WTC11 (cell line): ENCODE data around the gene ZEB1. TPM values are rescaled to one million over a fixed set of nuclear protein-coding genes. Genes with fewer than 3 reads are reported as not detected.

Experiments used
- ATAC-seq: fragments of 200-7000 bp; cut with Tn5 transposase; 2 replicates; pipeline ENCODE4 v1.10.0; 2021; ENCODE audit warnings: mild to moderate bottlenecking, moderate library complexity
- CTCF ChIA-PET: fragments of 300-600 bp; sonication (Branson Sonifier 250); formaldehyde crosslinking; loops from one replicate; lab custom pipeline; 2021; ENCODE audit warnings: antibody characterized with exemption; lab: Charles Lee
- POLR2A ChIA-PET: fragments of 350-600 bp; sonication (Branson Sonifier 250); formaldehyde crosslinking; loops from one replicate; lab custom pipeline; 2021; ENCODE audit warnings: antibody characterized with exemption; lab: Charles Lee
- DNase-seq: peaks from one replicate; pipeline ENCODE4 v3.0.0; 2021; ENCODE audit warnings: low spot score
- H3K27ac Mint-ChIP-seq: 2 replicates; pipeline ENCODE4 v1.8.0; 2021; ENCODE audit warnings: mixed read lengths
- H3K27me3 Mint-ChIP-seq: 2 replicates; pipeline ENCODE4 v1.8.0; 2021; ENCODE audit warnings: low read depth, mild to moderate bottlenecking, moderate library complexity, mixed read lengths
- H3K36me3 Mint-ChIP-seq: 2 replicates; pipeline ENCODE4 v1.8.0; 2021; ENCODE audit warnings: mixed read lengths
- H3K4me1 Mint-ChIP-seq: 2 replicates; pipeline ENCODE4 v1.8.0; 2022; ENCODE audit warnings: mixed read lengths
- H3K4me3 Mint-ChIP-seq: 2 replicates; pipeline ENCODE4 v1.8.0; 2021; ENCODE audit warnings: mild to moderate bottlenecking, moderate library complexity, mixed read lengths
- H3K9me3 Mint-ChIP-seq: 2 replicates; pipeline ENCODE4 v1.8.0; 2021; ENCODE audit warnings: mixed read lengths
- AR ChIP-seq: fragments of 250-450 bp; sonication (Bioruptor Pico); IDR thresholded peaks from 2 replicates; pipeline ENCODE4 v1.9.0; 2021; ENCODE audit warnings: mild to moderate bottlenecking
- CREM ChIP-seq: sonication (generic); formaldehyde crosslinking; IDR thresholded peaks from 2 replicates; pipeline ENCODE4 v1.8.1; 2022; ENCODE audit warnings: mild to moderate bottlenecking, missing genetic modification reagents, moderate library complexity
- CTCF ChIP-seq: fragments of 200-600 bp; IDR thresholded peaks from 2 replicates; pipeline ENCODE4 v1.8.0; 2022; ENCODE audit warnings: antibody characterized with exemption
- ERG ChIP-seq: fragments of 250-450 bp; sonication (Bioruptor Pico); IDR thresholded peaks from 2 replicates; pipeline ENCODE4 v1.8.0; 2021; ENCODE audit warnings: mild to moderate bottlenecking
- FOXP1 ChIP-seq: sonication (generic); formaldehyde crosslinking; IDR thresholded peaks from 2 replicates; pipeline ENCODE4 v1.8.0; 2022; ENCODE audit warnings: missing genetic modification reagents, mild to moderate bottlenecking, moderate library complexity, borderline replicate concordance
- MXD4 ChIP-seq: fragments of 250-450 bp; sonication (Bioruptor Pico); IDR thresholded peaks from 2 replicates; pipeline ENCODE4 v1.8.0; 2021; ENCODE audit warnings: mild to moderate bottlenecking, moderate library complexity, borderline replicate concordance
- NFE2L1 ChIP-seq: sonication (generic); formaldehyde crosslinking; IDR thresholded peaks from 2 replicates; pipeline ENCODE4 v1.8.1; 2023; ENCODE audit warnings: missing genetic modification reagents
- NR2C2 ChIP-seq: sonication (generic); formaldehyde crosslinking; IDR thresholded peaks from 2 replicates; pipeline ENCODE4 v1.8.0; 2022; ENCODE audit warnings: mild to moderate bottlenecking, missing genetic modification reagents
- NR3C1 ChIP-seq: sonication (generic); formaldehyde crosslinking; conservative IDR thresholded peaks from 2 replicates; pipeline ENCODE4 v1.8.1; 2023; ENCODE audit warnings: low read depth, mild to moderate bottlenecking, missing genetic modification reagents
- PREB ChIP-seq: sonication (generic); formaldehyde crosslinking; IDR thresholded peaks from 2 replicates; pipeline ENCODE4 v1.8.1; 2022; ENCODE audit warnings: mild to moderate bottlenecking, missing genetic modification reagents, moderate library complexity, borderline replicate concordance
- SMAD3 ChIP-seq: sonication (generic); formaldehyde crosslinking; IDR thresholded peaks from 2 replicates; pipeline ENCODE4 v1.8.0; 2022; ENCODE audit warnings: missing genetic modification reagents, mild to moderate bottlenecking, borderline replicate concordance
- SMAD4 ChIP-seq: sonication (generic); formaldehyde crosslinking; IDR thresholded peaks from 2 replicates; pipeline ENCODE4 v1.8.0; 2022; ENCODE audit warnings: mild to moderate bottlenecking, missing genetic modification reagents
- TEAD4 ChIP-seq: sonication (generic); formaldehyde crosslinking; IDR thresholded peaks from 2 replicates; pipeline ENCODE4 v1.8.0; 2022; ENCODE audit warnings: mild to moderate bottlenecking, missing genetic modification reagents
- ZNF219 ChIP-seq: sonication (generic); formaldehyde crosslinking; IDR thresholded peaks from 2 replicates; pipeline ENCODE4 v1.8.0; 2023; ENCODE audit warnings: missing genetic modification reagents, mild to moderate bottlenecking, borderline replicate concordance
- ZNF232 ChIP-seq: sonication (generic); formaldehyde crosslinking; IDR thresholded peaks from 2 replicates; pipeline ENCODE4 v1.8.0; 2022; ENCODE audit warnings: mild to moderate bottlenecking, missing genetic modification reagents
- ZNF425 ChIP-seq: fragments of 250-450 bp; sonication (Bioruptor Pico); conservative IDR thresholded peaks from 2 replicates; pipeline ENCODE4 v1.9.0; 2021; ENCODE audit warnings: mild to moderate bottlenecking
- ZNF671 ChIP-seq: fragments of 250-450 bp; sonication (Bioruptor Pico); IDR thresholded peaks from 2 replicates; pipeline ENCODE4 v1.8.0; 2021; ENCODE audit warnings: mild to moderate bottlenecking
- total RNA-seq: library from RNA; stranded (reverse); gene quantifications from 3 replicates; pipeline ENCODE4 v1.2.3, GENCODE V29; 2021

Gene ZEB1
- total RNA-seq, 1 experiment from 2014 or later = 0.39 TPM

GRCh38 chr10:31515116-31515515, 196.1 kb downstream of the ZEB1 start:
- CTCF ChIA-PET = interaction anchor here (1.3 kb wide), 1 partner anchor 24 kb away, joined by 3 read pairs; no protein-coding TSS in a partner anchor
- DNase-seq = no peak
- Mint-ChIP-seq H3K4me3 (no peak overlapping the region), H3K36me3 (no peaks in the 10 kb centered on the region), H3K4me1 (no peaks in the 10 kb centered on the region; the same call in 1 of the 2 replicates)
- POLR2A ChIA-PET = no interaction called here
- no peak for TF ChIP-seq NR2C2 (CRISPR knock-in tag)
- no peak for TF ChIP-seq NR3C1
- TF ChIP-seq NFE2L1 (CRISPR knock-in tag) = no peak
- no peak for TF ChIP-seq PREB
- no peak for TF ChIP-seq TEAD4 (CRISPR knock-in tag)
- TF ChIP-seq AR (CRISPR knock-in tag) = no peak
- no peak for TF ChIP-seq ZNF232
- no peak for TF ChIP-seq MXD4 (CRISPR knock-in tag)
- TF ChIP-seq CTCF = no peak
- no peak for TF ChIP-seq ERG (CRISPR knock-in tag)
- no peak for TF ChIP-seq ZNF219
- TF ChIP-seq ZNF671 (CRISPR knock-in tag) = no peak
- no peak for TF ChIP-seq FOXP1 (CRISPR knock-in tag)
- TF ChIP-seq ZNF425 (CRISPR knock-in tag) = no peak
- TF ChIP-seq, all 79 proteins: peak for 0
- no peaks in the 10 kb centered on the region for H3K27me3 Mint-ChIP-seq
- H3K9me3 Mint-ChIP-seq = no peaks in the 10 kb centered on the region
- ATAC-seq = no peak
- H3K27ac Mint-ChIP-seq = no peak overlapping the region

- peaks cover 5% of the 10 kb centered on the region; the same call in 1 of the 2 replicates for H3K9me3 Mint-ChIP-seq
- no peak overlapping the region for H3K27ac Mint-ChIP-seq
These were observed 196.9 kb downstream of the ZEB1 start for GRCh38 chr10:31515819-31516402.

More at GRCh38 chr10:31515819-31516402, 196.9 kb downstream of the ZEB1 start:
- Mint-ChIP-seq H3K36me3 (no peaks in the 10 kb centered on the region), H3K4me3 (no peak overlapping the region), H3K4me1 (no peaks in the 10 kb centered on the region; the same call in none of the 2 replicates), H3K27me3 (no peaks in the 10 kb centered on the region)
- ChIA-PET CTCF (interaction anchor here (1.0 to 2.0 kb wide), 3 partner anchors 25 to 828 kb away, joined by 3 to 6 read pairs (median 4); no protein-coding TSS in a partner anchor), POLR2A (no interaction called here)
- no peak for TF ChIP-seq ZNF232
- no peak for TF ChIP-seq SMAD4 (CRISPR knock-in tag)
- no peak for TF ChIP-seq SMAD3
- no peak for TF ChIP-seq CREM
- ATAC-seq = no peak
- DNase-seq = no peak
